Smooth muscle cell (in vitro differentiated cells): ENCODE data around the gene CLASRP. TPM values are rescaled to one million over a fixed set of nuclear protein-coding genes. Genes with fewer than 3 reads are reported as not detected.
A peak's percentile ranks its signal among the peaks of the same experiment; 100 is the strongest.

Experiments used
- DNase-seq: peaks from one replicate; lab custom pipeline; 2025; ENCODE audit not compliant: unreplicated experiment; lab: John Stamatoyannopoulos, UW
- H2AFZ ChIP-seq: fragments of 200-600 bp; sonication (generic); 2 replicates; pipeline ENCODE4 v1.6.0; 2016; ENCODE audit warnings: antibody characterized with exemption, low read depth, mild to moderate bottlenecking
- H3F3A ChIP-seq: fragments of 200-600 bp; sonication (generic); 2 replicates; pipeline ENCODE4 v1.6.0; 2017; ENCODE audit warnings: antibody characterized with exemption, low read depth
- H3K27ac ChIP-seq: fragments of 200-600 bp; sonication (generic); 2 replicates; pipeline ENCODE4 v1.5.1; 2016; ENCODE audit warnings: low read depth, mild to moderate bottlenecking
- H3K27me3 ChIP-seq: fragments of 200-600 bp; sonication (generic); 2 replicates; pipeline ENCODE4 v1.6.1; 2016; ENCODE audit warnings: low read depth, mild to moderate bottlenecking
- H3K36me3 ChIP-seq: fragments of 200-600 bp; sonication (generic); 2 replicates; pipeline ENCODE4 v1.5.1; 2016; ENCODE audit warnings: low read depth
- H3K4me1 ChIP-seq: fragments of 200-600 bp; sonication (generic); 2 replicates; pipeline ENCODE4 v1.5.1; 2016; ENCODE audit warnings: low read depth
- H3K4me2 ChIP-seq: fragments of 200-600 bp; sonication (generic); 2 replicates; pipeline ENCODE4 v1.6.0; 2016; ENCODE audit warnings: mild to moderate bottlenecking
- H3K4me3 ChIP-seq: fragments of 200-600 bp; sonication (generic); 2 replicates; pipeline ENCODE4 v1.5.1; 2016; ENCODE audit warnings: mild to moderate bottlenecking
- H3K79me2 ChIP-seq: fragments of 200-600 bp; sonication (generic); 2 replicates; pipeline ENCODE4 v1.6.0; 2016; ENCODE audit warnings: low read depth, mild to moderate bottlenecking
- H3K9ac ChIP-seq: fragments of 200-600 bp; sonication (generic); 2 replicates; pipeline ENCODE4 v1.6.0; 2016; ENCODE audit warnings: low read depth
- H3K9me3 ChIP-seq: fragments of 200-600 bp; sonication (generic); replicated peaks from 2 replicates; pipeline ENCODE4 v1.5.1; 2016; ENCODE audit warnings: low read depth
- H4K20me1 ChIP-seq: fragments of 200-600 bp; sonication (generic); 2 replicates; pipeline ENCODE4 v1.6.0; 2016; ENCODE audit warnings: low read depth
- WGBS: methylation state at CpG from one replicate; pipeline ENCODE4 v1.1.7; 2016; ENCODE audit warnings: low lambda C conversion rate; 5-methylcytosine and 5-hydroxymethylcytosine counted together
- polyA plus RNA-seq: library from polyadenylated mRNA; unstranded; fragments of >200 nt; fragmentation: Nextera tagmentation; extraction: Ambion mirVana; gene quantifications from 2 replicates; pipeline ENCODE4 v1.2.1, GENCODE V29; 2016
- total RNA-seq: library from RNA; depleted of rRNA; stranded (reverse); fragments of >200 nt; gene quantifications from 2 replicates; pipeline ENCODE4 v1.2.3, GENCODE V29; 2014
- TF ChIP-seq, protein P1 (sequence below): fragments of 200-600 bp; sonication (generic); IDR thresholded peaks from 2 replicates; pipeline ENCODE4 v1.5.1; 2017; ENCODE audit warnings: borderline replicate concordance, mild to moderate bottlenecking, antibody characterized with exemption; ENCODE audit not compliant: insufficient read depth, poor library complexity, severe bottlenecking

The CLASRP gene
- total and polyA plus RNA-seq, 2 experiments from 2014 or later = 24.3 to 34.6 TPM

DNA sequence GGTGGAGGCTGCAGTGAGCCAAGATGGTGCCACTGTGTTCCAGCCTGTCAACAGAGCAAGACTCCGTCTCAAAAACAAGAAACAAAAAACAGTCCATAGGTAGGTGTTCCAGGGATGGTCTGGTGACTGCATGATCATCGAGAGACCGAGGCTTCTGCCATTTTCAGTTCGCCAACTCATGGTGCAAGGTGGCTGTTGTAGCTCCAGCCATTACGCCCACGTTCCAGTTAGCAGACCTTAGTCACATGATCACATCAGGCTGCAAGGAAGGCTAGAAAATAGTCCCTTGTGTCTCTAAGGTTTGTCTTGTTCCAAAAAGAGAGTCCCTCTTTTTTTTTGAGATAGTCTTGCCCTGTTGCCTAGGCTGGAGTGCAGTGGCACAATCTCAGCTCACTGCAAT is 3.1 kb upstream of the CLASRP start:
- no peak for DNase-seq
- TF ChIP-seq, protein P1, sequence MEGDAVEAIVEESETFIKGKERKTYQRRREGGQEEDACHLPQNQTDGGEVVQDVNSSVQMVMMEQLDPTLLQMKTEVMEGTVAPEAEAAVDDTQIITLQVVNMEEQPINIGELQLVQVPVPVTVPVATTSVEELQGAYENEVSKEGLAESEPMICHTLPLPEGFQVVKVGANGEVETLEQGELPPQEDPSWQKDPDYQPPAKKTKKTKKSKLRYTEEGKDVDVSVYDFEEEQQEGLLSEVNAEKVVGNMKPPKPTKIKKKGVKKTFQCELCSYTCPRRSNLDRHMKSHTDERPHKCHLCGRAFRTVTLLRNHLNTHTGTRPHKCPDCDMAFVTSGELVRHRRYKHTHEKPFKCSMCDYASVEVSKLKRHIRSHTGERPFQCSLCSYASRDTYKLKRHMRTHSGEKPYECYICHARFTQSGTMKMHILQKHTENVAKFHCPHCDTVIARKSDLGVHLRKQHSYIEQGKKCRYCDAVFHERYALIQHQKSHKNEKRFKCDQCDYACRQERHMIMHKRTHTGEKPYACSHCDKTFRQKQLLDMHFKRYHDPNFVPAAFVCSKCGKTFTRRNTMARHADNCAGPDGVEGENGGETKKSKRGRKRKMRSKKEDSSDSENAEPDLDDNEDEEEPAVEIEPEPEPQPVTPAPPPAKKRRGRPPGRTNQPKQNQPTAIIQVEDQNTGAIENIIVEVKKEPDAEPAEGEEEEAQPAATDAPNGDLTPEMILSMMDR = no peak
- Histone ChIP-seq H4K20me1 (peaks cover 14% of the 10 kb centered on the region), H3K27ac (no peak overlapping the region), H3K9ac (no peak overlapping the region), H3K36me3 (peaks cover 6% of the 10 kb centered on the region), H3K9me3 (no peaks in the 10 kb centered on the region), H3K4me2 (no peak overlapping the region), H2AFZ (no peak overlapping the region), H3K4me1 (peaks cover 7% of the 10 kb centered on the region), H3K27me3 (no peaks in the 10 kb centered on the region), H3K79me2 (peaks cover 14% of the 10 kb centered on the region), H3K4me3 (no peak overlapping the region), H3F3A (no peaks in the 10 kb centered on the region)
- 96% methylated on average over 6 of the region's 6 CpGs for WGBS

DNA sequence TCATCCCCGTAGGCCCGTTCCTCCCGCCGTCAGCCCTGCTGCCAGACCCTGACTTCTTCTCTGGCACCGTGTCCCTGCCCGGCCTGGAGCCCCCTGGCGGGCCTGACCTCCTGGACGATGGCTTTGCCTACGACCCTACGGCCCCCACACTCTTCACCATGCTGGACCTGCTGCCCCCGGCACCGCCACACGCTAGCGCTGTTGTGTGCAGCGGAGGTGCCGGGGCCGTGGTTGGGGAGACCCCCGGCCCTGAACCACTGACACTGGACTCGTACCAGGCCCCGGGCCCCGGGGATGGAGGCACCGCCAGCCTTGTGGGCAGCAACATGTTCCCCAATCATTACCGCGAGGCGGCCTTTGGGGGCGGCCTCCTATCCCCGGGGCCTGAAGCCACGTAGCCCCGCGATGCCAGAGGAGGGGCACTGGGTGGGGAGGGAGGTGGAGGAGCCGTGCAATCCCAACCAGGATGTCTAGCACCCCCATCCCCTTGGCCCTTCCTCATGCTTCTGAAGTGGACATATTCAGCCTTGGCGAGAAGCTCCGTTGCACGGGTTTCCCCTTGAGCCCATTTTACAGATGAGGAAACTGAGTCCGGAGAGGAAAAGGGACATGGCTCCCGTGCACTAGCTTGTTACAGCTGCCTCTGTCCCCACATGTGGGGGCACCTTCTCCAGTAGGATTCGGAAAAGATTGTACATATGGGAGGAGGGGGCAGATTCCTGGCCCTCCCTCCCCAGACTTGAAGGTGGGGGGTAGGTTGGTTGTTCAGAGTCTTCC is 1.3 kb upstream of the CLASRP start:
- peaks cover 32% of the 10 kb centered on the region for H4K20me1 ChIP-seq
- no peaks in the 10 kb centered on the region for H3K27me3 ChIP-seq
- no peak overlapping the region for H2AFZ ChIP-seq
- H3F3A ChIP-seq = no peaks in the 10 kb centered on the region
- no peaks in the 10 kb centered on the region for H3K9me3 ChIP-seq
- peaks cover 6% of the 10 kb centered on the region for H3K36me3 ChIP-seq
- no peak overlapping the region for H3K4me3 ChIP-seq
- H3K27ac ChIP-seq = no peak overlapping the region
- 97% methylated on average over 37 of the region's 37 CpGs for WGBS
- no peak overlapping the region for H3K4me2 ChIP-seq
- no peak overlapping the region for H3K9ac ChIP-seq
- peaks cover 32% of the 10 kb centered on the region for H3K79me2 ChIP-seq
- TF ChIP-seq, protein P1 = no peak
- H3K4me1 ChIP-seq = peaks cover 7% of the 10 kb centered on the region
- DNase-seq = no peak

DNA sequence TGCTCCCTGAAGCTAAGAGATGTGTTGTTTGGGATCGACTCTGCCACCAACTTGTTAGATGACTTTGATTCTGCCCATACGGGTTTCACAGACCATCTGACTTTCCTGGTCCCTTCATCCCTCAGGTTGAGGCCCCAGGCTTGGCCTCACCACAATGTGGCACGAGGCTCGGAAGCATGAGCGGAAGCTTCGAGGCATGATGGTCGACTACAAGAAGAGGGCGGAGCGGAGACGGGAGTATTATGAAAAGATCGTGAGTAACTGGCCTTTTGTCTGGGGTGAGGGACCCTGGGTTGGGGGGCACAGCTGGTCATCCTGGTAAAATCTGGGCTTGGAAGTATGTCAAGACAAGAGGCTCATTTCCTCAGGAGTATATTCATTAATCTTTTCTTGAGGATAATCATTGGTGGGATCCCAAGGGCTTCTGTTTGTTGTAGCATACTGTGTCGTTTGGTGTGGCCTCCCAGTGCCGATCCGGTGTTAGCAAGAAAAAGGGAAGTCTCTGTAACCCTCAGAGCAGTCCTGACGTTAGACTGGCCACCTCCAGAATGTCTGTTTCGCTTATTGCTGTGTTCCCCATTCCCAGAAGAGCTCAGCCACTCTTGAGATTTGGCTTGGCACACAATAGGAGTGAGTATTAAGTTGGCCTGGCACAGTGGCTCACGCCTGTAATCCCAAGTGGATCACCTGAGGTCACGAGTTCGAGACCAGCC is 1.4 kb downstream of the CLASRP start:
- 93% methylated on average over 19 of the region's 19 CpGs for WGBS
- H3K9ac ChIP-seq = peak overlapping the region; percentile 94
- no peak overlapping the region for H2AFZ ChIP-seq
- DNase-seq = no peak
- peaks cover 4% of the 10 kb centered on the region for H3F3A ChIP-seq
- H3K27ac ChIP-seq = no peak overlapping the region
- H3K27me3 ChIP-seq = no peaks in the 10 kb centered on the region
- peaks cover 8% of the 10 kb centered on the region for H3K36me3 ChIP-seq
- H3K4me1 ChIP-seq = peaks cover 7% of the 10 kb centered on the region
- TF ChIP-seq, protein P1 = no peak
- peak overlapping the region; percentile 88 for H3K4me2 ChIP-seq
- H3K79me2 ChIP-seq = peaks cover 59% of the 10 kb centered on the region
- H3K9me3 ChIP-seq = no peaks in the 10 kb centered on the region
- H3K4me3 ChIP-seq = peak overlapping the region; percentile 86
- H4K20me1 ChIP-seq = peaks cover 58% of the 10 kb centered on the region
